Testis (tissue), 3 donors: Measurements from ENCODE around the gene DLG2. TPM values are rescaled to one million over a fixed set of nuclear protein-coding genes. Genes with fewer than 3 reads are reported as not detected.

Experiments
- DNase-seq: peaks from one replicate; pipeline ENCODE4 v3.0.0-alpha.2; 2019
- H3K27ac ChIP-seq, 2 donors: fragments of 200-600 bp; sonication (generic); one replicate each; pipeline ENCODE4 v1.5.1; 2019
- H3K27me3 ChIP-seq: fragments of 200-600 bp; sonication (generic); one replicate; pipeline ENCODE4 v1.5.1; 2019
- H3K36me3 ChIP-seq: fragments of 200-600 bp; sonication (generic); one replicate; pipeline ENCODE4 v1.5.1; 2017; ENCODE audit warnings: low read depth; ENCODE audit errors: missing control alignments
- H3K4me1 ChIP-seq: fragments of 200-600 bp; sonication (generic); one replicate; pipeline ENCODE4 v1.5.1; 2019
- H3K4me3 ChIP-seq, 2 donors: fragments of 200-600 bp; sonication (generic); one replicate each; pipeline ENCODE4 v1.5.1; 2017 to 2019
- H3K9me3 ChIP-seq: fragments of 200-600 bp; sonication (generic); one replicate; pipeline ENCODE4 v1.5.1; 2017
- POLR2A ChIP-seq: fragments of 450-650 bp; IDR thresholded peaks from one replicate; pipeline ENCODE4 v1.6.1; 2017; ENCODE audit warnings: antibody characterized with exemption, mild to moderate bottlenecking, moderate library complexity
- WGBS, 2 donors: methylation state at CpG; one replicate each; pipeline ENCODE4 v1.1.5; 2018; 5-methylcytosine and 5-hydroxymethylcytosine counted together
- intact Hi-C: fragments of 100-400 bp; cut with DNase I; formaldehyde crosslinking; loops from one replicate; pipeline ENCODE4 v1.15.1; 2023; ENCODE audit warnings: low total_unique reads
- polyA plus RNA-seq: library from polyadenylated mRNA; stranded (reverse); fragments of 350-450 nt; fragmentation: Illumina TruSeq; extraction: RNeasy Lipid Tissue Mini Kit (QIAGEN cat#74804); gene quantifications from one replicate; pipeline ENCODE4 v1.2.3, GENCODE V29; 2014; ENCODE audit warnings: low read depth, low replicate concordance; ENCODE audit not compliant: insufficient read depth
- total RNA-seq, 2 donors: library from RNA; depleted of rRNA; stranded (reverse); fragments of >200 nt; gene quantifications; one replicate each; pipeline ENCODE4 v1.2.3, GENCODE V29; 2016
- TF ChIP-seq, protein P1 (sequence below), 3 experiments: fragments of 450-650 bp in 2 of 3; fragments of 200-600 bp in 1 of 3; sonication (generic) in 1 of 3; IDR thresholded peaks; one replicate each; pipeline ENCODE4 v1.5.1; 2016 to 2019; ENCODE audit warnings: antibody characterized with exemption in 3 of 3, mild to moderate bottlenecking in 2 of 3, moderate library complexity in 1 of 3

DLG2 gene
- total and polyA plus RNA-seq, 3 donors from 2014 or later: 13.8 to 23.0 (median 14.1) TPM

DNA sequence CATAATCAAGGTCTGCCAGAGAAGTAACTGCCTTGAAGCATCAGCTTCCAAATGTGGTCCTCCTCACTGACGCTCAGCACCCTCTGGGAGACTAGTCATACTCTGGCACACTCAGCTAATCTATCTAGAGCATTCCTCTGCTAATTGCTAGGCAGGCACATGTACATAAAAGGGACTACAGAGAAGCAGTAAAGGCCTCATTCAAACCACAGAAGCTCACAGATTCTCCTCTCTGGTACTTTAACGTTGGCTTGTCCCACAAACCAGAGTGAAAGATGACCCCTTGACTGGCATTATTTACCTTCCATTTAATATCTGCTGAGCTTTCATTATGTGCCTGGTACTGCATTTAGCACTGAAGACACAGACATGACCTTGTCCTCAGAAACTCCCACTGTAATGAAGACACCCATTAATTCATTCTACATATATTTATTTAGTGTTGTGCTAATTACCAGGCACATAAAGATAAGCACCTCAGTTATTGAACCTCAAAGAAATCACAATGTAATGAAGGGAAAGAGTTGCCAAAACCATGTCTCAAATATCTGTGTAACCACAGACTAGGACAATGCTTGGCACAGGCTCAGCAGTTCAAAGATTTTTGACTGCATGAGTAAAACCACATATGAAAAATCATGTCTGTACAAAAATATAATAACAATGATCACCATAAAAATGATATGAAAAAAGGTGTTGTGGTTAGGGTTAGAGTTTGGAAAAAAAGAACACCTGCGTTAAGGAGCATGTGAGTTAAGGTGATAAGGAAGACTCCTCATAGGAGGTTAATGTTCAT, 550.4 kb downstream of the DLG2 start:
- TF ChIP-seq, protein P1, sequence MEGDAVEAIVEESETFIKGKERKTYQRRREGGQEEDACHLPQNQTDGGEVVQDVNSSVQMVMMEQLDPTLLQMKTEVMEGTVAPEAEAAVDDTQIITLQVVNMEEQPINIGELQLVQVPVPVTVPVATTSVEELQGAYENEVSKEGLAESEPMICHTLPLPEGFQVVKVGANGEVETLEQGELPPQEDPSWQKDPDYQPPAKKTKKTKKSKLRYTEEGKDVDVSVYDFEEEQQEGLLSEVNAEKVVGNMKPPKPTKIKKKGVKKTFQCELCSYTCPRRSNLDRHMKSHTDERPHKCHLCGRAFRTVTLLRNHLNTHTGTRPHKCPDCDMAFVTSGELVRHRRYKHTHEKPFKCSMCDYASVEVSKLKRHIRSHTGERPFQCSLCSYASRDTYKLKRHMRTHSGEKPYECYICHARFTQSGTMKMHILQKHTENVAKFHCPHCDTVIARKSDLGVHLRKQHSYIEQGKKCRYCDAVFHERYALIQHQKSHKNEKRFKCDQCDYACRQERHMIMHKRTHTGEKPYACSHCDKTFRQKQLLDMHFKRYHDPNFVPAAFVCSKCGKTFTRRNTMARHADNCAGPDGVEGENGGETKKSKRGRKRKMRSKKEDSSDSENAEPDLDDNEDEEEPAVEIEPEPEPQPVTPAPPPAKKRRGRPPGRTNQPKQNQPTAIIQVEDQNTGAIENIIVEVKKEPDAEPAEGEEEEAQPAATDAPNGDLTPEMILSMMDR (IDR thresholded peaks at IDR 0.05): no peak
- TF ChIP-seq POLR2A: no peak
- no peak for DNase-seq
- H3K9me3 ChIP-seq: no peaks in the 10 kb centered on the region
- WGBS, 2 donors: 50 to 52% methylated on average over 3 of the region's 3 CpGs
- no peaks in the 10 kb centered on the region for H3K4me1 ChIP-seq
- H3K4me3 ChIP-seq: no peak overlapping the region
- no peaks in the 10 kb centered on the region for H3K27me3 ChIP-seq
- intact Hi-C loops: no loop called here
- H3K27ac ChIP-seq: no peak overlapping the region
- H3K36me3 ChIP-seq: no peaks in the 10 kb centered on the region

- Histone ChIP-seq H3K36me3 (no peaks in the 10 kb centered on the region), H3K4me1 (no peaks in the 10 kb centered on the region), H3K4me3 (no peak overlapping the region), H3K9me3 (no peaks in the 10 kb centered on the region), H3K27me3 (no peaks in the 10 kb centered on the region), H3K27ac (no peak overlapping the region)
- no peak for DNase-seq
- TF ChIP-seq, protein P1 (IDR thresholded peaks at IDR 0.05): no peak
- TF ChIP-seq POLR2A: no peak
- 93 to 97% methylated on average over 1 of the region's 1 CpG for WGBS, 2 donors
- intact Hi-C loops: no loop called here
Observed at GRCh38 chr11:85062659-85063058, 564.5 kb downstream of the DLG2 start.

DNA sequence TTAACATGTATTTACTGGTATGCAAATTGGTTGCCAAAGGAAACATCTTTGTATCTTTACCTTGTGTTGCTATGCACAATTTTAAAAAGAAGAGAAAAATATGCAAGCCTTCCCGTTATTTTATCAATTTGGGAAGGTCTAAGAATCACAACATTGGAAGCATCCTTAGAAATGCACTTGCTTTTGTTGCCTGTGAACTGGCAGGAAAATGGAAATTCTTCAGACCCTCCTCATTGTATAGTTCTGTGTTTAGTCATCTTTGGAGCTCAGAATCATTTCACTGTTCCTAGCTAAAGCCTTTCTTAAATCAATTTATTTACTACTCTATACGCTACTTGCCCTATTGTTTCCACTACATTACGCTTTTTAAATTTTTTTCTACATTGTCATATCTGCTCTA, 574.5 kb downstream of the DLG2 start:
- DNase-seq: no peak
- H3K4me3 ChIP-seq: no peak overlapping the region
- 82 to 84% methylated on average over 3 of the region's 3 CpGs for WGBS, 2 donors
- H3K36me3 ChIP-seq: no peaks in the 10 kb centered on the region
- no peaks in the 10 kb centered on the region for H3K27me3 ChIP-seq
- no peaks in the 10 kb centered on the region for H3K9me3 ChIP-seq
- no peak overlapping the region for H3K27ac ChIP-seq
- H3K4me1 ChIP-seq: no peaks in the 10 kb centered on the region
- intact Hi-C loops: no loop called here
- TF ChIP-seq POLR2A: no peak
- TF ChIP-seq, protein P1 (IDR thresholded peaks at IDR 0.05): no peak

- WGBS, 2 donors: 95% methylated on average over 3 of the region's 3 CpGs
- Histone ChIP-seq H3K4me1 (no peaks in the 10 kb centered on the region), H3K4me3 (no peak overlapping the region), H3K36me3 (no peaks in the 10 kb centered on the region), H3K9me3 (no peaks in the 10 kb centered on the region), H3K27me3 (no peaks in the 10 kb centered on the region), H3K27ac (no peak overlapping the region)
- intact Hi-C loops: no loop called here
- no peak for DNase-seq
- TF ChIP-seq, protein P1 (IDR thresholded peaks at IDR 0.05): no peak
- no peak for TF ChIP-seq POLR2A
Observed at GRCh38 chr11:85048801-85049200, 578.3 kb downstream of the DLG2 start.

GRCh38 chr11:85045716-85046115, 581.4 kb downstream of the DLG2 start:
- no peak for DNase-seq
- intact Hi-C loops: no loop called here
- Histone ChIP-seq H3K4me3 (no peak overlapping the region), H3K36me3 (no peaks in the 10 kb centered on the region), H3K9me3 (no peaks in the 10 kb centered on the region), H3K4me1 (no peaks in the 10 kb centered on the region), H3K27me3 (no peaks in the 10 kb centered on the region), H3K27ac (no peak overlapping the region)
- WGBS, 2 donors: 75 to 80% methylated on average over 3 of the region's 3 CpGs
- TF ChIP-seq, protein P1 (IDR thresholded peaks at IDR 0.05): no peak
- TF ChIP-seq POLR2A: no peak
